Fibroblast of the aortic adventitia (primary cell): ENCODE measurements around the gene PDK4. TPM values are rescaled to one million over a fixed set of nuclear protein-coding genes. Genes with fewer than 3 reads are reported as not detected.
A peak's percentile ranks its signal among the peaks of the same experiment; 100 is the strongest.
"Not testable (repeated sequence)": the region's sequence is repeated elsewhere in the genome, so short reads cannot be mapped to it uniquely, and the experiment has no call there.

Source experiments
- DNase-seq: peaks from one replicate; pipeline ENCODE4 v3.0.0-alpha.2; 2010; ENCODE audit warnings: low read depth
- H3K4me3 ChIP-seq: 2 replicates; pipeline ENCODE4 v1.5.1; 2011; ENCODE audit warnings: low read depth, mild to moderate bottlenecking, control low read depth, low read length, moderate library complexity
- total RNA-seq: library from RNA; depleted of rRNA; stranded (reverse); fragments of >200 nt; gene quantifications from 2 replicates; pipeline ENCODE4 v1.2.3, GENCODE V29; 2012; ENCODE audit warnings: low replicate concordance
- TF ChIP-seq, protein P1 (sequence below): IDR thresholded peaks from 2 replicates; pipeline ENCODE4 v1.5.1; 2011; ENCODE audit warnings: mild to moderate bottlenecking, low read length, control low read depth, inconsistent platforms; ENCODE audit not compliant: insufficient read depth

The PDK4 gene
- total RNA-seq, 1 donor, result 0.72 TPM

DNA sequence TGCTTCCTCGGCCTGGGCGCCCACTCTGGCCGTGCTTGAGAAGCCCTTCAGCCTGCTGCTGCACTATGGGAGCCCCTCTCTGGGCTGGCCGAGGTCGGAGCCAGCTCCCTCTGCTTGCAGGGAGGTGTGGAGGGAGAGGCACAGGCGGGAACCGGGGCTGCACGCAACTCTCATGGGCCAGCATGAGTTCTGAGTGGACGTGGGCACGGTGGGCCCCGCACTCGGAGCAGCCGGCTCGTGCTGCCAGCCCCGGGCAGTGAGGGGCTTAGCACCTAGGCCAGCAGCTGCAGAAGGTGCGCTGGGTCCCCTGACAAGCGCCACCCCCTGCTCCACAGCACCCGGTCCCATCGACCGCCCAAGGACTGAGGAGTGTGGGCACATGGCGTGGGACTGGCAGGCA, 9.0 kb upstream of the PDK4 start:
- TF ChIP-seq, protein P1, sequence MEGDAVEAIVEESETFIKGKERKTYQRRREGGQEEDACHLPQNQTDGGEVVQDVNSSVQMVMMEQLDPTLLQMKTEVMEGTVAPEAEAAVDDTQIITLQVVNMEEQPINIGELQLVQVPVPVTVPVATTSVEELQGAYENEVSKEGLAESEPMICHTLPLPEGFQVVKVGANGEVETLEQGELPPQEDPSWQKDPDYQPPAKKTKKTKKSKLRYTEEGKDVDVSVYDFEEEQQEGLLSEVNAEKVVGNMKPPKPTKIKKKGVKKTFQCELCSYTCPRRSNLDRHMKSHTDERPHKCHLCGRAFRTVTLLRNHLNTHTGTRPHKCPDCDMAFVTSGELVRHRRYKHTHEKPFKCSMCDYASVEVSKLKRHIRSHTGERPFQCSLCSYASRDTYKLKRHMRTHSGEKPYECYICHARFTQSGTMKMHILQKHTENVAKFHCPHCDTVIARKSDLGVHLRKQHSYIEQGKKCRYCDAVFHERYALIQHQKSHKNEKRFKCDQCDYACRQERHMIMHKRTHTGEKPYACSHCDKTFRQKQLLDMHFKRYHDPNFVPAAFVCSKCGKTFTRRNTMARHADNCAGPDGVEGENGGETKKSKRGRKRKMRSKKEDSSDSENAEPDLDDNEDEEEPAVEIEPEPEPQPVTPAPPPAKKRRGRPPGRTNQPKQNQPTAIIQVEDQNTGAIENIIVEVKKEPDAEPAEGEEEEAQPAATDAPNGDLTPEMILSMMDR, result no peak
- no peak overlapping the region for H3K4me3 ChIP-seq

DNA sequence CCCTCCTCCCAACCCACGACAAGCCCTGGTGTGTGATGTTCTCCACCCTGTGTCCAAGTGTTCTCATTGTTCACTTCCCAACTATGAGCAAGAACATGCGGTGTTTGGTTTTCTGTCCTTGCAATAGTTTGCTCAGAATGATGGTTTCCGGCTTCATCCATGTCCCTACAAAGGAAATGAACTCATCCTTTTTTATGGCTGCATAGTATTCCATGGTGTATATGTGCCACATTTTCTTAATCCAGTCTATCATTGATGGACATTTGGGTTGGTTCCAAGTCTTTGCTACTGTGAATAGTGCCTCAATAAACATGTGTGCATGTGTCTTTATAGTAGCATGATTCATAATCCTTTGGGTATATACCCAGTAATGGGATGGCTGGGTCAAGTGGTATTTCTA, 8.5 kb upstream of the PDK4 start:
- H3K4me3 ChIP-seq, result not testable (repeated sequence)

More for the DNA sequence above, 9.0 kb upstream of the PDK4 start:
- no peak for DNase-seq

DNA sequence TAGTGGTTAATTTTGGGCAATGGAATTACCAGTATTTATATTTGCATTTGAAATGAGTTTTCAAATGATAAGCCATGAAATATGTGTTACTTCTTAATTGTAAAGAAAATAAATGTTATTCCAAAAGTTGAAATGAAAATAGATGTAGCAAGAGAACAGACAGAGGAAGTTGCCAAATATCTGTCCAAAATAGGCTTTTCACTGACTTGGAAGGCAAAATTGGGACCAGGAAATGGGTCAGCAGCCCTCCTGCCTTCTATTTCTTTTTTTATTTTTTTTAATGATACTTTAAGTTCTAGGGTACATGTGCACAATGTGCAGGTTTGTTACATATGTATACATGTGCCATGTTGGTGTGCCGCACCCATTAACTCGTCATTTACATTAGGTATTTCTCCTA, 8.1 kb upstream of the PDK4 start:
- DNase-seq, H3K4me3 ChIP-seq: not testable (repeated sequence)

More for the DNA sequence above, 8.5 kb upstream of the PDK4 start:
- not testable (repeated sequence) for DNase-seq

- H3K4me3 ChIP-seq, result no peak overlapping the region
- no peak for DNase-seq
- TF ChIP-seq, protein P1, result no peak
These were observed 6.1 kb upstream of the PDK4 start for GRCh38 chr7:95602421-95602820.

- no peak overlapping the region for H3K4me3 ChIP-seq
- TF ChIP-seq, protein P1, result no peak
- DNase-seq, result no peak
These were observed 5.0 kb upstream of the PDK4 start for GRCh38 chr7:95601316-95601715.

- TF ChIP-seq, protein P1, result no peak
- DNase-seq, result no peak
- H3K4me3 ChIP-seq, result no peak overlapping the region
These were observed 2.8 kb upstream of the PDK4 start for GRCh38 chr7:95599069-95599468.

GRCh38 chr7:95598511-95598910, 2.2 kb upstream of the PDK4 start:
- no peak for DNase-seq
- H3K4me3 ChIP-seq, result no peak overlapping the region
- TF ChIP-seq, protein P1, result no peak

- TF ChIP-seq, protein P1, result no peak
- H3K4me3 ChIP-seq, result peak overlapping the region; percentile 53
- DNase-seq, result no peak
These were observed 544 bp downstream of the PDK4 start for GRCh38 chr7:95595746-95596197.
